Natural killer cell (primary cell): ENCODE measurements around the gene CARS1. TPM values are rescaled to one million over a fixed set of nuclear protein-coding genes. Genes with fewer than 3 reads are reported as not detected.

Experiments used
- ATAC-seq, 3 donors: fragments of 150-1000 bp in 2 of 3; fragments of 200-7000 bp in 1 of 3; cut with Tn5 transposase; 1 replicate in 1 of 3; 2 replicates in 2 of 3; pipeline ENCODE4 v1.10.0; 2021; ENCODE audit warnings: mild to moderate bottlenecking in 2 of 3, moderate library complexity in 2 of 3
- DNase-seq, 2 donors: peaks; one replicate each; pipeline versions ENCODE4 v3.0.0 to v3.0.0-alpha.2; 2013 to 2021; ENCODE audit warnings: mixed read lengths in 1 of 2
- H3K27ac ChIP-seq: one replicate; pipeline ENCODE4 v1.5.1; 2013; ENCODE audit warnings: mild to moderate bottlenecking, low read length
- H3K27me3 ChIP-seq: one replicate; pipeline ENCODE4 v1.6.1; 2013; ENCODE audit warnings: low read length; ENCODE audit not compliant: control insufficient read depth, insufficient read depth
- H3K36me3 ChIP-seq: one replicate; pipeline ENCODE4 v1.6.1; 2013; ENCODE audit warnings: low read length; ENCODE audit not compliant: control insufficient read depth, insufficient read depth
- H3K4me1 ChIP-seq: one replicate; pipeline ENCODE4 v1.6.1; 2013; ENCODE audit warnings: low read length; ENCODE audit not compliant: control insufficient read depth, insufficient read depth
- H3K4me3 ChIP-seq: one replicate; pipeline ENCODE4 v1.5.1; 2013; ENCODE audit warnings: low read length
- H3K9me3 ChIP-seq: one replicate; pipeline ENCODE4 v1.6.1; 2013; ENCODE audit warnings: low read length; ENCODE audit not compliant: control insufficient read depth, insufficient read depth
- H3K27ac Mint-ChIP-seq, 2 donors: one replicate each; pipeline ENCODE4 v1.8.0; 2022; ENCODE audit warnings: mild to moderate bottlenecking in 2 of 2, mixed read lengths in 2 of 2, moderate library complexity in 1 of 2
- H3K27me3 Mint-ChIP-seq, 2 donors: one replicate each; pipeline ENCODE4 v1.8.0; 2022; ENCODE audit warnings: low read depth in 2 of 2, mixed read lengths in 2 of 2
- H3K36me3 Mint-ChIP-seq: one replicate; pipeline ENCODE4 v1.8.0; 2022; ENCODE audit warnings: mixed read lengths
- H3K4me1 Mint-ChIP-seq, 2 donors: one replicate each; pipeline ENCODE4 v1.8.0; 2022; ENCODE audit warnings: mixed read lengths in 2 of 2
- H3K4me3 Mint-ChIP-seq: one replicate; pipeline ENCODE4 v1.8.0; 2022; ENCODE audit warnings: mild to moderate bottlenecking, moderate library complexity, mixed read lengths
- H3K9me3 Mint-ChIP-seq, 2 donors: one replicate each; pipeline ENCODE4 v1.8.0; 2022; ENCODE audit warnings: mixed read lengths in 2 of 2
- CTCF ChIP-seq: fragments of 200-600 bp; IDR thresholded peaks from one replicate; pipeline ENCODE4 v1.8.0; 2022; ENCODE audit warnings: antibody characterized with exemption
- WGBS: methylation state at CpG from one replicate; pipeline ENCODE4 v1.1.7; 2013; ENCODE audit warnings: missing lambda C conversion rate; ENCODE audit not compliant: insufficient coverage; 5-methylcytosine and 5-hydroxymethylcytosine counted together
- intact Hi-C: fragments of 100-400 bp; cut with micrococcal nuclease; formaldehyde crosslinking; loops from one replicate; pipeline ENCODE4 v1.14.2; 2022
- total RNA-seq, 4 donors: library from RNA; stranded (reverse); fragments of 120-200 nt in 1 of 4; gene quantifications; one replicate each; pipeline versions ENCODE4 v1.2.3 to v1.2.4, GENCODE V29; 2013 to 2022

CARS1 gene
- total RNA-seq, 3 donors from 2014 or later (not counting 1 experiment from before 2014, with no cell fraction given) = 47.9 to 51.3 (median 50.3) TPM

GRCh38 chr11:3086114-3086513, 28.9 kb upstream of the CARS1 start:
- Mint-ChIP-seq H3K4me3 (peak overlapping the region; percentile 37), H3K27ac (peak overlapping the region; percentile 58 to 73), H3K36me3 (no peaks in the 10 kb centered on the region), H3K27me3 (no peaks in the 10 kb centered on the region), H3K4me1 (peaks cover 0 to 14% of the 10 kb centered on the region in 2 donors), H3K9me3 (no peaks in the 10 kb centered on the region)
- intact Hi-C loops = no loop called here
- no peak overlapping the region for H3K4me3 ChIP-seq
- ATAC-seq = peak in 1 of 3 donors; percentile 17
- H3K27me3 ChIP-seq = no peaks in the 10 kb centered on the region
- 82% methylated on average over 7 of the region's 8 CpGs for WGBS
- no peak for DNase-seq
- no peaks in the 10 kb centered on the region for H3K4me1 ChIP-seq
- no peak overlapping the region for H3K27ac ChIP-seq
- no peak for TF ChIP-seq CTCF
- H3K36me3 ChIP-seq = peaks cover 31% of the 10 kb centered on the region
- no peaks in the 10 kb centered on the region for H3K9me3 ChIP-seq

- no peaks in the 10 kb centered on the region for H3K36me3 Mint-ChIP-seq
- peaks cover 0 to 3% of the 10 kb centered on the region in 2 donors for H3K27me3 Mint-ChIP-seq
- 90% methylated on average over 5 of the region's 5 CpGs for WGBS
- H3K9me3 Mint-ChIP-seq = no peaks in the 10 kb centered on the region
- H3K9me3 ChIP-seq = no peaks in the 10 kb centered on the region
- ATAC-seq = no peak
- DNase-seq = no peak
- no peak for TF ChIP-seq CTCF
- peak overlapping the region in 1 of 2 donors; percentile 73 for H3K27ac Mint-ChIP-seq
- H3K27me3 ChIP-seq = no peaks in the 10 kb centered on the region
- no peak overlapping the region for H3K4me3 Mint-ChIP-seq
- no peak overlapping the region for H3K4me3 ChIP-seq
- no peak overlapping the region for H3K27ac ChIP-seq
- no peaks in the 10 kb centered on the region for H3K4me1 ChIP-seq
- peaks cover 21% of the 10 kb centered on the region for H3K36me3 ChIP-seq
- peaks cover 0 to 14% of the 10 kb centered on the region in 2 donors for H3K4me1 Mint-ChIP-seq
- intact Hi-C loops = no loop called here
Observed at GRCh38 chr11:3085052-3085451, 27.8 kb upstream of the CARS1 start.

GRCh38 chr11:3083321-3083720, 26.1 kb upstream of the CARS1 start:
- Mint-ChIP-seq H3K4me3 (no peak overlapping the region), H3K27me3 (peaks cover 0 to 6% of the 10 kb centered on the region in 2 donors), H3K4me1 (peaks cover 0 to 11% of the 10 kb centered on the region in 2 donors), H3K36me3 (no peaks in the 10 kb centered on the region), H3K9me3 (no peaks in the 10 kb centered on the region), H3K27ac (no peak overlapping the region)
- ATAC-seq = no peak
- peaks cover 8% of the 10 kb centered on the region for H3K36me3 ChIP-seq
- no peaks in the 10 kb centered on the region for H3K27me3 ChIP-seq
- no peaks in the 10 kb centered on the region for H3K9me3 ChIP-seq
- H3K4me3 ChIP-seq = no peak overlapping the region
- no peak overlapping the region for H3K27ac ChIP-seq
- intact Hi-C loops = no loop called here
- DNase-seq = no peak
- TF ChIP-seq CTCF = no peak
- H3K4me1 ChIP-seq = no peaks in the 10 kb centered on the region
- WGBS = 52% methylated on average over 5 of the region's 8 CpGs

GRCh38 chr11:3081386-3081751, 24.1 kb upstream of the CARS1 start:
- H3K36me3 Mint-ChIP-seq = no peaks in the 10 kb centered on the region
- peaks cover 0 to 8% of the 10 kb centered on the region in 2 donors for H3K4me1 Mint-ChIP-seq
- no peak for TF ChIP-seq CTCF
- H3K4me3 ChIP-seq = no peak overlapping the region
- H3K27ac ChIP-seq = no peak overlapping the region
- no peaks in the 10 kb centered on the region for H3K27me3 ChIP-seq
- WGBS = 70% methylated on average over 5 of the region's 6 CpGs
- peaks cover 0 to 6% of the 10 kb centered on the region in 2 donors for H3K27me3 Mint-ChIP-seq
- no peaks in the 10 kb centered on the region for H3K36me3 ChIP-seq
- H3K4me1 ChIP-seq = no peaks in the 10 kb centered on the region
- no peaks in the 10 kb centered on the region for H3K9me3 Mint-ChIP-seq
- no peaks in the 10 kb centered on the region for H3K9me3 ChIP-seq
- intact Hi-C loops = no loop called here
- H3K4me3 Mint-ChIP-seq = no peak overlapping the region
- no peak for DNase-seq
- H3K27ac Mint-ChIP-seq = no peak overlapping the region
- ATAC-seq = no peak
